ENCODE data around the gene ZSWIM9.

- TF ChIP-seq POLR2AphosphoS5 (IDR thresholded peaks at IDR 0.05; ENCODE audit: low read depth, low read length) (no peak), SIN3A (IDR thresholded peaks at IDR 0.05; ENCODE audit: borderline replicate concordance, insufficient read depth, low read length) (no peak), REST (IDR thresholded peaks at IDR 0.05; ENCODE audit: insufficient read depth in 1 of 2, low read depth in 2 of 2, low read length in 2 of 2) (no peak), TAF1 (IDR thresholded peaks at IDR 0.05; ENCODE audit: borderline replicate concordance, insufficient read depth, low read length) (no peak), FOXP2 (optimal IDR thresholded peaks at IDR 0.05; ENCODE audit: borderline replicate concordance, extremely low read depth, extremely low read length, insufficient read depth) (no peak)
Observed at GRCh38 chr19:48186541-48186991, 16.1 kb downstream of the ZSWIM9 start.

Data from PFSK-1 (cell line).